Gastroesophageal sphincter (tissue), 4 donors: ENCODE data around the gene TTC9B. TPM values are rescaled to one million over a fixed set of nuclear protein-coding genes. Genes with fewer than 3 reads are reported as not detected.
"Not testable (repeated sequence)": the region's sequence is repeated elsewhere in the genome, so short reads cannot be mapped to it uniquely, and the experiment has no call there.

Source experiments
- ATAC-seq: fragments of 150-250 bp; one replicate; pipeline ENCODE4 v1.9.1; 2016; ENCODE audit warnings: mild to moderate bottlenecking, moderate library complexity
- H3K27ac ChIP-seq, 4 donors: fragments of 200-600 bp; sonication (generic) in 3 of 4; 1 replicate in 3 of 4; 2 replicates in 1 of 4; pipeline ENCODE4 v1.5.1; 2016 to 2019
- H3K27me3 ChIP-seq: fragments of 200-600 bp; sonication (generic); one replicate; pipeline ENCODE4 v1.5.1; 2019
- H3K36me3 ChIP-seq, 2 donors: fragments of 200-600 bp; sonication (generic); one replicate each; pipeline ENCODE4 v1.5.1; 2019; ENCODE audit warnings: control low read depth in 1 of 2
- H3K4me1 ChIP-seq, 3 donors: fragments of 200-600 bp; sonication (generic); 1 replicate in 2 of 3; 2 replicates in 1 of 3; pipeline ENCODE4 v1.5.1; 2016 to 2019; ENCODE audit warnings: control low read depth in 2 of 3
- H3K4me3 ChIP-seq, 2 donors: fragments of 200-600 bp; sonication (generic); one replicate each; pipeline ENCODE4 v1.5.1; 2019; ENCODE audit warnings: mild to moderate bottlenecking in 1 of 2, moderate library complexity in 1 of 2
- H3K9me3 ChIP-seq, 3 donors: fragments of 200-600 bp; sonication (generic); one replicate each; pipeline ENCODE4 v1.5.1; 2017 to 2019; ENCODE audit warnings: control low read depth in 2 of 3
- EP300 ChIP-seq: sonication (generic); formaldehyde crosslinking; IDR thresholded peaks from one replicate; pipeline ENCODE4 v1.6.1; 2017; ENCODE audit warnings: antibody characterized with exemption, mild to moderate bottlenecking
- POLR2A ChIP-seq, 2 donors: fragments of 450-650 bp; IDR thresholded peaks; one replicate each; pipeline ENCODE4 v1.6.1; 2017; ENCODE audit warnings: antibody characterized with exemption in 2 of 2, mild to moderate bottlenecking in 2 of 2, moderate library complexity in 1 of 2
- POLR2AphosphoS5 ChIP-seq: sonication (generic); formaldehyde crosslinking; IDR thresholded peaks from one replicate; pipeline ENCODE4 v1.6.1; 2017; ENCODE audit warnings: antibody characterized with exemption
- WGBS, 2 donors: methylation state at CpG; one replicate each; pipeline ENCODE4 v1.1.5; 2018; ENCODE audit warnings: low coverage in 1 of 2; 5-methylcytosine and 5-hydroxymethylcytosine counted together
- total RNA-seq, 4 donors: library from RNA; depleted of rRNA; stranded (reverse); fragments of >200 nt; gene quantifications; one replicate each; pipeline ENCODE4 v1.1.0, GENCODE V29; 2016
- TF ChIP-seq, protein P1 (sequence below), 4 experiments: fragments of 200-600 bp in 2 of 4; fragments of 450-650 bp in 2 of 4; sonication (generic) in 1 of 4; IDR thresholded peaks; one replicate each; pipeline ENCODE4 v1.5.1; 2017 to 2019; ENCODE audit warnings: antibody characterized with exemption in 4 of 4, mild to moderate bottlenecking in 2 of 4, moderate library complexity in 2 of 4

The TTC9B gene
- total RNA-seq, 4 donors from 2014 or later: not detected

DNA sequence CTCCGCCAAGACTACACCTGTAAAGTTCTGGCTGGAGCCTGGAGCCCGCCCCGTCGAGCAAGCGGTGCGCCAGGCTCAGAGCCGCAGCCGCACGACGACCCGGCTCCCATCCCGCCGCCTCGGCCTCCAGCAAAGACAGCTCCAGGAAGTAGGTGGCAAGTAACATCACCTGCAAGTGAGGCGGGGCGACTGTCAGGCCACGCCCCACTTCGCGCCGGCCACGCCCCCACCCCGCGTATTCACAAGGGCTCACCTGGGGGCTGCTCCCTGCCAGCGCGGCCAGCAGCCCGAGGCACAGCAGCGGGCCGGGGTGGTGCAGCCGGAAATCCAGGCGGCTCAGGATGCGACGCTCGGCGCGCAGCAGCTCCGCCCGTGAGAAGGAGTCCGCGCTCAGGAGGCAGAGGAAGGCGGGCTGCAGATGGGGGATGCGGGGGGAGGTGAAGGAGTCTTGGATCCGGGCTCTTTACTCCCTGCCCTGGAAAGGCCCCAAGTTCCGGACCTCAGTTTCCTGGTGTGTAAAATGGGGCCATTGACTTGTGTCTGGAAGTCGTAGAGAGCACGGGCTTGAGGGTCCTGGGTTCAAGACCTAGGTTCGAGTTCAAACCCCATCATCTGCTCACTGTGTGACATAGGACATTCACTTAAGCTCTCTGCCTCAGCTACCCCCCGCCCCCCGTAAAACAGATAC lies 5.1 kb upstream of the TTC9B start:
- Histone ChIP-seq H3K4me3 (no peak overlapping the region), H3K36me3 (no peaks in the 10 kb centered on the region), H3K4me1 (peaks cover 2 to 24% (median 8%) of the 10 kb centered on the region in 3 donors), H3K9me3 (no peaks in the 10 kb centered on the region), H3K27ac (no peak overlapping the region), H3K27me3 (peaks cover 80% of the 10 kb centered on the region)
- WGBS, 2 donors: 44 to 61% methylated on average over 3 to 8 of the region's 48 CpGs
- no peak for ATAC-seq
- TF ChIP-seq, protein P1, sequence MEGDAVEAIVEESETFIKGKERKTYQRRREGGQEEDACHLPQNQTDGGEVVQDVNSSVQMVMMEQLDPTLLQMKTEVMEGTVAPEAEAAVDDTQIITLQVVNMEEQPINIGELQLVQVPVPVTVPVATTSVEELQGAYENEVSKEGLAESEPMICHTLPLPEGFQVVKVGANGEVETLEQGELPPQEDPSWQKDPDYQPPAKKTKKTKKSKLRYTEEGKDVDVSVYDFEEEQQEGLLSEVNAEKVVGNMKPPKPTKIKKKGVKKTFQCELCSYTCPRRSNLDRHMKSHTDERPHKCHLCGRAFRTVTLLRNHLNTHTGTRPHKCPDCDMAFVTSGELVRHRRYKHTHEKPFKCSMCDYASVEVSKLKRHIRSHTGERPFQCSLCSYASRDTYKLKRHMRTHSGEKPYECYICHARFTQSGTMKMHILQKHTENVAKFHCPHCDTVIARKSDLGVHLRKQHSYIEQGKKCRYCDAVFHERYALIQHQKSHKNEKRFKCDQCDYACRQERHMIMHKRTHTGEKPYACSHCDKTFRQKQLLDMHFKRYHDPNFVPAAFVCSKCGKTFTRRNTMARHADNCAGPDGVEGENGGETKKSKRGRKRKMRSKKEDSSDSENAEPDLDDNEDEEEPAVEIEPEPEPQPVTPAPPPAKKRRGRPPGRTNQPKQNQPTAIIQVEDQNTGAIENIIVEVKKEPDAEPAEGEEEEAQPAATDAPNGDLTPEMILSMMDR (IDR thresholded peaks at IDR 0.05): no peak
- TF ChIP-seq EP300 (no peak), POLR2A (IDR thresholded peaks at IDR 0.05) (no peak), POLR2AphosphoS5 (no peak)

GRCh38 chr19:40221858-40222619 lies 3.9 kb upstream of the TTC9B start:
- H3K27ac ChIP-seq: no peak overlapping the region
- H3K4me1 ChIP-seq: peaks cover 2 to 36% (median 8%) of the 10 kb centered on the region in 3 donors
- H3K36me3 ChIP-seq: no peaks in the 10 kb centered on the region
- peaks cover 92% of the 10 kb centered on the region for H3K27me3 ChIP-seq
- TF ChIP-seq, protein P1 (IDR thresholded peaks at IDR 0.05): peak in 3 of 4 experiments; percentile 90 to 97 (median 93)
- no peak for TF ChIP-seq POLR2A (IDR thresholded peaks at IDR 0.05)
- no peak for TF ChIP-seq POLR2AphosphoS5
- TF ChIP-seq EP300: no peak
- peak; percentile 93 for ATAC-seq
- H3K9me3 ChIP-seq: no peaks in the 10 kb centered on the region
- H3K4me3 ChIP-seq: no peak overlapping the region
- 15 to 51% methylated on average over 11 to 27 of the region's 41 CpGs for WGBS, 2 donors

GRCh38 chr19:40220674-40221073 lies 2.5 kb upstream of the TTC9B start:
- Histone ChIP-seq H3K36me3 (no peaks in the 10 kb centered on the region), H3K9me3 (no peaks in the 10 kb centered on the region), H3K27ac (no peak overlapping the region), H3K4me1 (peaks cover 0 to 27% (median 0%) of the 10 kb centered on the region in 3 donors), H3K4me3 (no peak overlapping the region), H3K27me3 (peaks cover 92% of the 10 kb centered on the region)
- WGBS, 2 donors: 74 to 78% methylated on average over 8 to 9 of the region's 9 CpGs
- no peak for ATAC-seq
- no peak for TF ChIP-seq EP300
- TF ChIP-seq, protein P1 (IDR thresholded peaks at IDR 0.05): no peak
- TF ChIP-seq POLR2A (IDR thresholded peaks at IDR 0.05): no peak
- TF ChIP-seq POLR2AphosphoS5: no peak

DNA sequence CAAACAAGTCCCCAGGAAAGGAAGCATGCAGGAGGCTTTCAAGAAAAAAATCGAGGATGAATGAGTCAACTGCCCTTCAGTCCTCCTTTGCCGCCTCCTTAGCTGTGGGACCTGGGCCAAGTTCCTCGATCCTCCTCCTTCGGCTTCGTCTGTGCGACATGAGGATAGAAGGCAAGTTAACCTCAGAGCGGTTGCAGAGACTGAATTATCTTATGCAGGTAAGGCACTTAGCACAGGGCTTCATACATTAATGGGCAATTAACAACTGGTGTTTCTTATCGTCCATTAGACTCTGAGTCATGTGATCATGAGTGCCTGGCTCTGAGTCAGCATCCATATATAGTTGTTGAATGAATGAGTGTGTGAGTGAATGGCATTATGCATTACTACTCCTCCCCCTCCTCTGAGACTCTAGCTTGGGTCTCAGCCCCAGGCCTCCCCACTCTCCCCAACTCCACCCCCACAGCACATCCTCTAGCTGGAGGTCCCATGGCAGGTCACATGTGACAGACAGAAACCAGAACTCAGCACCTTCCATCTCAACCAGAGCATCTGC lies 1.6 kb upstream of the TTC9B start:
- no peak for ATAC-seq
- 19 to 20% methylated on average over 8 of the region's 8 CpGs for WGBS, 2 donors
- Histone ChIP-seq H3K27ac (no peak overlapping the region), H3K4me1 (peaks cover 0 to 23% (median 0%) of the 10 kb centered on the region in 3 donors), H3K36me3 (no peaks in the 10 kb centered on the region), H3K27me3 (peaks cover 84% of the 10 kb centered on the region), H3K9me3 (no peaks in the 10 kb centered on the region), H3K4me3 (no peak overlapping the region)
- no peak for TF ChIP-seq EP300
- no peak for TF ChIP-seq POLR2A (IDR thresholded peaks at IDR 0.05)
- no peak for TF ChIP-seq POLR2AphosphoS5
- TF ChIP-seq, protein P1 (IDR thresholded peaks at IDR 0.05): no peak

- peaks cover 76% of the 10 kb centered on the region for H3K27me3 ChIP-seq
Measured at GRCh38 chr19:40219029-40219428, 845 bp upstream of the TTC9B start.

More at GRCh38 chr19:40219029-40219428, 845 bp upstream of the TTC9B start:
- not testable (repeated sequence) for ATAC-seq, H3K9me3 ChIP-seq, H3K27ac ChIP-seq, H3K36me3 ChIP-seq, H3K4me3 ChIP-seq
- H3K4me1 ChIP-seq: peaks cover 0 to 23% (median 0%) of the 10 kb centered on the region in 3 donors
- 79 to 100% methylated on average over 1 to 4 of the region's 4 CpGs for whole genome bisulfite sequencing, 2 donors
